Measurements from ENCODE around the gene LRRC51.

GRCh38 chr11:72140661-72141060 lies 60.0 kb downstream of the LRRC51 start:
- TF ChIP-seq, protein P1, sequence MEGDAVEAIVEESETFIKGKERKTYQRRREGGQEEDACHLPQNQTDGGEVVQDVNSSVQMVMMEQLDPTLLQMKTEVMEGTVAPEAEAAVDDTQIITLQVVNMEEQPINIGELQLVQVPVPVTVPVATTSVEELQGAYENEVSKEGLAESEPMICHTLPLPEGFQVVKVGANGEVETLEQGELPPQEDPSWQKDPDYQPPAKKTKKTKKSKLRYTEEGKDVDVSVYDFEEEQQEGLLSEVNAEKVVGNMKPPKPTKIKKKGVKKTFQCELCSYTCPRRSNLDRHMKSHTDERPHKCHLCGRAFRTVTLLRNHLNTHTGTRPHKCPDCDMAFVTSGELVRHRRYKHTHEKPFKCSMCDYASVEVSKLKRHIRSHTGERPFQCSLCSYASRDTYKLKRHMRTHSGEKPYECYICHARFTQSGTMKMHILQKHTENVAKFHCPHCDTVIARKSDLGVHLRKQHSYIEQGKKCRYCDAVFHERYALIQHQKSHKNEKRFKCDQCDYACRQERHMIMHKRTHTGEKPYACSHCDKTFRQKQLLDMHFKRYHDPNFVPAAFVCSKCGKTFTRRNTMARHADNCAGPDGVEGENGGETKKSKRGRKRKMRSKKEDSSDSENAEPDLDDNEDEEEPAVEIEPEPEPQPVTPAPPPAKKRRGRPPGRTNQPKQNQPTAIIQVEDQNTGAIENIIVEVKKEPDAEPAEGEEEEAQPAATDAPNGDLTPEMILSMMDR (conservative IDR thresholded peaks at IDR 0.05): no peak
- no peak for TF ChIP-seq ZFX (IDR thresholded peaks at IDR 0.05)

Measured in C4-2B (cell line).